ENCODE measurements around the gene TXNDC15. TPM values are rescaled to one million over a fixed set of nuclear protein-coding genes. Genes with fewer than 3 reads are reported as not detected.

Gene TXNDC15
- polyA plus RNA-seq, 1 of the 3 experiments (the other 2 are of a cell fraction): 112 TPM

DNA sequence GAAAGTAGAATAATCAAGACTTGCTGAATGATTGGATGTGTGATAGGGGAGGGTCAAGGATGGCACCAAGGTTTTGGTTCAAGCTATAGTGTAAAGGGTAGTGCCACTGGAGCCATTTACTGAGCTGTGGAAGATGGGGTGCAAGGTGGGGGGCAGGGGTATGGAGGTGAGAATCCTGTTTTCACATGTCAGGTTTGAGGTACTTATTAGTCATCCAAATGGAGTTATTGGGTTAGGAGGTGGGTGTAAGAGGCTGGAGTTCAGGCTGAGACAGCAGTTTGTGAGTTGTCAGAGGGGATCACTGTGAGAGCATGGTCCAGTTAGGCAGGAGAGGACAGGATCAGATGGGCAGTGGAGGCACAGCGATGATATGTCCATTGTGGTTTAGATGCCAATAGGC is 39.6 kb downstream of the TXNDC15 start:
- no peak overlapping the region for H3K4me3 ChIP-seq (ENCODE audit: low read depth in 2 of 2, low read length in 1 of 2)
- H3K27me3 ChIP-seq (ENCODE audit: insufficient read depth): no peaks in the 10 kb centered on the region
- no peak overlapping the region for H3K4me2 ChIP-seq
- TF ChIP-seq MXI1 (IDR thresholded peaks at IDR 0.05; ENCODE audit: low read depth, low read length) (no peak), TAF1 (IDR thresholded peaks at IDR 0.05; ENCODE audit: borderline replicate concordance, low read depth, low read length) (no peak), GATA2 (CRISPR knock-in tag; IDR thresholded peaks at IDR 0.05) (no peak), NRF1 (IDR thresholded peaks at IDR 0.05; ENCODE audit: low read depth, low read length) (no peak), TCF12 (IDR thresholded peaks at IDR 0.05) (no peak), SMC3 (IDR thresholded peaks at IDR 0.05; ENCODE audit: low read depth, low read length) (no peak), EZH2phosphoT487 (IDR thresholded peaks at IDR 0.05; ENCODE audit: borderline replicate concordance, low read depth) (no peak), GABPA (IDR thresholded peaks at IDR 0.05; ENCODE audit: low read depth) (no peak), FOSL2 (IDR thresholded peaks at IDR 0.05; ENCODE audit: borderline replicate concordance, low read depth) (no peak), REST (IDR thresholded peaks at IDR 0.05; ENCODE audit: low read depth, low read length) (no peak), RXRA (IDR thresholded peaks at IDR 0.05; ENCODE audit: borderline replicate concordance, low read depth) (no peak), POLR2AphosphoS5 (IDR thresholded peaks at IDR 0.05; ENCODE audit: low read depth, low read length) (no peak)
- TF ChIP-seq, protein P1, sequence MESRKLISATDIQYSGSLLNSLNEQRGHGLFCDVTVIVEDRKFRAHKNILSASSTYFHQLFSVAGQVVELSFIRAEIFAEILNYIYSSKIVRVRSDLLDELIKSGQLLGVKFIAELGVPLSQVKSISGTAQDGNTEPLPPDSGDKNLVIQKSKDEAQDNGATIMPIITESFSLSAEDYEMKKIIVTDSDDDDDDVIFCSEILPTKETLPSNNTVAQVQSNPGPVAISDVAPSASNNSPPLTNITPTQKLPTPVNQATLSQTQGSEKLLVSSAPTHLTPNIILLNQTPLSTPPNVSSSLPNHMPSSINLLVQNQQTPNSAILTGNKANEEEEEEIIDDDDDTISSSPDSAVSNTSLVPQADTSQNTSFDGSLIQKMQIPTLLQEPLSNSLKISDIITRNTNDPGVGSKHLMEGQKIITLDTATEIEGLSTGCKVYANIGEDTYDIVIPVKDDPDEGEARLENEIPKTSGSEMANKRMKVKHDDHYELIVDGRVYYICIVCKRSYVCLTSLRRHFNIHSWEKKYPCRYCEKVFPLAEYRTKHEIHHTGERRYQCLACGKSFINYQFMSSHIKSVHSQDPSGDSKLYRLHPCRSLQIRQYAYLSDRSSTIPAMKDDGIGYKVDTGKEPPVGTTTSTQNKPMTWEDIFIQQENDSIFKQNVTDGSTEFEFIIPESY (IDR thresholded peaks at IDR 0.05; ENCODE audit: borderline replicate concordance, low read depth): no peak
- TF ChIP-seq, protein P2, sequence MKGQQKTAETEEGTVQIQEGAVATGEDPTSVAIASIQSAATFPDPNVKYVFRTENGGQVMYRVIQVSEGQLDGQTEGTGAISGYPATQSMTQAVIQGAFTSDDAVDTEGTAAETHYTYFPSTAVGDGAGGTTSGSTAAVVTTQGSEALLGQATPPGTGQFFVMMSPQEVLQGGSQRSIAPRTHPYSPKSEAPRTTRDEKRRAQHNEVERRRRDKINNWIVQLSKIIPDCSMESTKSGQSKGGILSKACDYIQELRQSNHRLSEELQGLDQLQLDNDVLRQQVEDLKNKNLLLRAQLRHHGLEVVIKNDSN (IDR thresholded peaks at IDR 0.05; ENCODE audit: borderline replicate concordance, low read depth): no peak
- H3K9me3 ChIP-seq: no peaks in the 10 kb centered on the region
- no peaks in the 10 kb centered on the region for H3K79me2 ChIP-seq (ENCODE audit: insufficient read depth)
- no peak overlapping the region for H3K9ac ChIP-seq
- no peak overlapping the region for H2AFZ ChIP-seq (ENCODE audit: low read depth)
- POLR2A ChIA-PET: no interaction called here
- no peaks in the 10 kb centered on the region for H3F3A ChIP-seq (replicated peaks; ENCODE audit: insufficient read depth)
- H3K9me2 ChIP-seq: no peaks in the 10 kb centered on the region
- 100% methylated on average over 1 of the region's 1 CpG for WGBS (ENCODE audit: low lambda C conversion rate)
- CTCF ChIA-PET: no interaction called here
- H3K27ac ChIP-seq (ENCODE audit: low read depth in 2 of 2, low read length in 1 of 2): no peak overlapping the region
- peaks cover 4 to 18% of the 10 kb centered on the region in 2 experiments for H3K36me3 ChIP-seq (replicated peaks in 1 of 2; ENCODE audit: control insufficient read depth in 1 of 2, insufficient read depth in 2 of 2, low read length in 1 of 2)
- peaks cover 0 to 3% of the 10 kb centered on the region in 2 experiments; a peak in 1 of 4 replicates for H3K4me1 ChIP-seq (ENCODE audit: control insufficient read depth in 1 of 2, insufficient read depth in 2 of 2, low read depth in 1 of 2, low read length in 1 of 2)
- no peaks in the 10 kb centered on the region for H4K20me1 ChIP-seq (ENCODE audit: insufficient read depth)
- DNase-seq: no peak

All from SK-N-SH (cell line).